HG03565 (cell line): ENCODE results near the gene WNT7B.

Experiments used
- ATAC-seq: cut with Tn5 transposase; IDR thresholded peaks from one replicate; pipeline ENCODE4 v1.9.1; 2021; ENCODE audit warnings: mild to moderate bottlenecking, moderate library complexity; ENCODE audit not compliant: unreplicated experiment

Gene WNT7B

DNA sequence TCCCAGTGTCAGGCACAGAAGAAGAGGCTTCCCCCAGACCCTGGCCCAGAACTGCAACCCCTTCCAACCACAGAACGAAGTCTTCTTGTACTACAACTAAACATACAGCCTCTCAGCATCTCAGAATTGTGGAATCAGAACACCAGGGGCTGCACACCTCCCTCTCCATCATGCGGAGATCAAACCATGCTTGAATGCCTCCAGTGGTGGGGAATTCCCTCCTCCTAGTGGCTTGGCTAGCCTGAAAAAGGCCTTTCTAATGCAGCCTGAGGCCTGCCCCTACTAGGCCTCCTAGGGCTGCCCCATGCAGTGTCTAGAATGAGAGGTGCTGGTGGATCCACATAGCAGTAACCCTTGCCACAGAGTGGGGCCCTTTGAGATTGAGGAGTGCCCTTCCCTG lies 62.7 kb downstream of the WNT7B start:
- no peak for ATAC-seq

DNA sequence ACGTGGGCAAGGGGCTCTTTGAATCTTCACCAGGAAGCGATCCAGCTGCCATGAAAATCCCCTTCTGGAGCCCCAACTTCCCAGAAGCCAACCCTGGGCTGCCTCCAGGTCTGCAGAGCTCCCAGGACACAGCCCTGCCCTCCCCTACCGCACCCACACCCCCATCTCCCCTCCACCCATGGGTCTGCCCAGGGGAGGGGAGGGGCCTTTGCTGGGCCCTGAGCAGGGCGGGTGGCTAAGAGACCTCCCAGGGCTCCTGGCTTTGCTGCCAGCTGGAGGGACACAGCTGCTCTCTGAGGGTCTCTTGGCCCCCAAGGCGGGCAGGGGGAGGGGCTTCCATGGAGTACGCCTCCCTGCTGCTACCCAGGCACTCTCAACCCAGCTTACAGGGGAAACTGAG lies 64.1 kb downstream of the WNT7B start:
- ATAC-seq: no peak

DNA sequence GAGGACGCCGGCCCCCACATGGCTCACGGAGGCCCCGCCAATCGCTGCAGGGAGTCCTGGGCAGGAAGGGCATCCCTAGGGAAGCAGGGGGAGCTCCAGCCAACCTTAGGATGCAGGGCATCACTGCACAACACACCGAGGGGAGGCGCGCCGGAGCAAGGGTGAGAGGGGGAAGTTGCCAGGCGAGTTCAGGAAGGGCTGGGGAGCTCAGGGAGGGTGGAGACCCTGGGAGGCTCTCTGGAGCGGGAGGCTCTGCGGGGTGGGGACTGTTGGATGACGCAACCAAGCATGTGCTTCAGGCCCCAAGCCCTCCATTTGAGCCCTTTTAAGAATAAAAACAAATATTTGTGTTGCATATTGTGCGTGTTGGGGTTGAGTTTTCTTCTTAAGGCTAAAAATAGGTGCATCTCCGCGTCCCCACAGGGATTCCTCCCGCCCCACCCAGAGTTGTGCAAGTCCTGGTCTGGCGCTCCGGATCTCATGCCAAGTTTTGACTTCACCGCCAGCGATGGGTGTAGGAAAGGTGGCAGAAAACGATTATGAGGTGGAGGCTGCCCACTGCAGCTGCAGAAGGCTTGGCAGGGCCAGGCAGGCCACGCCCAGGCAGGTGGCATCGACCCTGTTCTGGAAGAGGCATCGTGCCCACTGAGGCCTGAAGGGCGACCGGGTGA lies 65.2 kb downstream of the WNT7B start:
- ATAC-seq: no peak

- no peak for ATAC-seq
Measured at GRCh38 chr22:45910928-45911467, 66.0 kb downstream of the WNT7B start.

DNA sequence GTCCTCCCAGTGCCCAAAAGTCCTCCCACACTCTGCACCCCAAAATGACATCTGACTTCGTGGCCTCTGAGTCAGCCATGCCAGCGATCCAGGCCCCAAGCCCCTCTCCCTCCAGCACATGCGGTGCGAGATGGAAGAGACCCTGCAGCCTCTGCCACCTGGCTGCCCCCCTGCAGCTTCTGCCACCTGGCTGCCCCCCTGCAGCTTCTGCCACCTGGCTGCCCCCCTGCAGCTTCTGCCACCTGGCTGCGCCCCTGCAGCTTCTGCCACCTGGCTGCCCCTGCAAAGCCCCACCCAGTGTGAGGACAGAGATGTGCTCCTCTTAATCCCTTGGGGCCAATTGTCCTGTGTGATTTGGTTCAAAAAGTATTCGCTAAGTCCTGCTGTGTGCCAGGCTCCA lies 68.0 kb downstream of the WNT7B start:
- ATAC-seq: no peak

DNA sequence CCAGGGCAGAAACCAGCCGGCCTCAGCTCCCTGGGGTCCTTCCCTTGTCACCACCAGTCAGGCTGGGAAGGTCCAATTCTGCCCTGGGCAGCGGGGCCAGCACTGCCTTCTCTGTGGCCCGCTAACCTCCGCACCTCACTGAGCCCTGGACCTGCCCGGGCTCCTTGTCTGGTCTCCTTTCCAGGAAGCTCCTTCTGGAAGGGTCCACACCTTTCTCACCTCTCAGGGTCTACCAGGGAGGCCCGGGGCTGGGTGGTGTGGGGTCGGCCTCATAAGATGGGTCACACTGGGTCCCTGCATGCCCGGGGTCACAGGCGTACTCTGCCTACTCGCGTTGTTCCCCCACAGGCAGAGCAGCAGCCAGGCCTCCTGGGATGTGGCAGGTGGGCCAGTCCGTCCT lies 69.0 kb downstream of the WNT7B start:
- no peak for ATAC-seq

- no peak for ATAC-seq
Measured at GRCh38 chr22:45907378-45907777, 69.6 kb downstream of the WNT7B start.

- no peak for ATAC-seq
Measured at GRCh38 chr22:45906946-45907345, 70.0 kb downstream of the WNT7B start.

- no peak for ATAC-seq
Measured at GRCh38 chr22:45905924-45906865, 70.8 kb downstream of the WNT7B start.

DNA sequence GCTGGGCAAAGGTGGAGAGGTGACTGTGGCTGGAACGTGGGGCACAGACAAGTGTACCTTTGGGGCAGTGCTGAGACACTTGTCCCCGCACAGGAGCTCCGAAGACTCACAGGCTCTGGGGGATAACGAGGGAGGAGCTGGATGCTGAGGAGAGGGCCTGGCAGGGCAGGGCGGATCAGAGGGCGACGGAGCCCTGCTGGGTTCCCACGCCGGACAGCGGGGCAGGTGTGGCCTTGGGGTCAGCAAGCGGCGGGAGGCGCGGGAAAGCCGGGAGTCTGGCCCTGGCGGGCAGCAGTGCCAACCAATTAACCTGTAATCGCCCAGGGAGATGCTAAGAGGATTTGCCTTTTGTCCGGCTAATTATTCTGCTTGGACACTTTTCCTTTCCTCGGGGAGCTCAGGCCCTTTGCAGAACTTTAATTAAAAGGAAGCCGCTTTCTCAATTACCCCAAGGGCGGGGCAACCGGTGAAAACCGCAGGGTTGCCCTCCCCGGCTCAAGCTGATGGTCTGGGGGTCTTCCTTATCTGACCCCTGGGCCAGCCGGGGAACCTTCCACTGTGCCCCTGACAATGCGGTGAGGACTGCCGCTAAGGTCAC lies 71.5 kb downstream of the WNT7B start:
- ATAC-seq: no peak

GRCh38 chr22:45904236-45904635 lies 72.7 kb downstream of the WNT7B start:
- ATAC-seq: no peak

- ATAC-seq: no peak
Measured at GRCh38 chr22:45903355-45904135, 73.4 kb downstream of the WNT7B start.

GRCh38 chr22:45897736-45898135 lies 79.2 kb downstream of the WNT7B start:
- ATAC-seq: no peak

DNA sequence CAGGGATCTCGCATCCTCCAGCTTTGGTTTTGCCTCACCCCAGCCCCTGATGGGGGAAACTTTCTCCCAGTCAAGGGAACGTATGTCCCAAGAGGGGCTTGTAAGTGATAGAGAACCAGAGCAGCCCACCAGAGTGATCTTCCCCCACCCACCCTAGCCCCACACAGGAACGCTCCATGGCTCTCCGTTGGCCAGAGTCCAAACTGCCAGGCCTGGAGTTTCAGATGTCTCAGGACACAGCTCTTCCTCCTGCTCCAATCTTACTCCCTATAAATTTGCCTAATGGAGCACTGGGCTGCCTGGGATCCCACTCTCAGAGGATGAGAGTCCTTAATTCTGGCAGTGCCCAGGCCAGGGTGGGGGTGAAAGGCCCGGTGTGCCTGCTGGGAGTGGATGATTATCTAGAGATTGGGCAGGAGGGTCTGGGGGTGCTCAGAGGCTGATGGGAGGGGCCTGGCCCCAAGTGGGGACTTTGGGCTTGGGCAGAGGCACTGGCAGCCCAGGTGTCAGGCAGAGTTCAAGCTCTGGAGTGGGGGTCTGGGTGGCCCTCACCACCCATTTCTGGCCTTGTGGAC lies 79.9 kb downstream of the WNT7B start:
- ATAC-seq: no peak

GRCh38 chr22:45896153-45896951 lies 80.6 kb downstream of the WNT7B start:
- ATAC-seq: no peak

DNA sequence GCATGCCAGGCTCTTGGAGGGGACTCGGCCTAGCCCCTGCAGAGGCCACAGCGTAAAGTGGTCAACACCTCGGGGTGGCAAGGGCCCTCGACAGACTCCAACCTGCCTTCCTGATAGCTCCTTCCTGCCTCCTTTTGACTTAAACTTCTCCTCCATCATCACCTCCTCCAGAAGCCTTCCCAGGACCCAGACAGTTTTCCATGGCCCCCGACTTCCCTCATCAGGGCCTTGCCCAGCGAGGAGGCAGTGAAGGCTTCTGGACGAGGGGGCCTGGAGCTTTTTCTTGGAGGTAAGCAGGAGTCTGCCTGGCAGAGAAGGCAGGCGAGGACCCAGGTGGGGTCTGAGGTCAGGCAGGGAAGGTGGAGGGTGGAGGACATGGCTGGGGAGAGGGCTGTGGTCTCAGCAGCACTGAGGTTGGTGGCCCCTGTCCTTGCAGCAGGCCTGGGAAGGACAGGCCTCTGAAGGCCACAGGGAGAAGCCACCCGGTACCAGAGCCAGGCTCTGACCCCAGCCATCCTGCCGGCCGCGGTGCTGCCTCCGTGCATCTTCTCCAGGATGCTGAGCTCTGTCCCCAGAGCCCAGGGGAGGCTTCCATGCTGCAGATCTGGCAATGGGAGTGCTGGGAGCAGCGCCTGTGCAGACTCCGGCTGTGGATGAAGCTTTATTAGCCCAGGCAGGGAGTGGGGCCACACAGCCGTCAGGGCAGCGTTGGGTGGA lies 81.4 kb downstream of the WNT7B start:
- no peak for ATAC-seq

GRCh38 chr22:45893516-45893915 lies 83.4 kb downstream of the WNT7B start:
- ATAC-seq: no peak

DNA sequence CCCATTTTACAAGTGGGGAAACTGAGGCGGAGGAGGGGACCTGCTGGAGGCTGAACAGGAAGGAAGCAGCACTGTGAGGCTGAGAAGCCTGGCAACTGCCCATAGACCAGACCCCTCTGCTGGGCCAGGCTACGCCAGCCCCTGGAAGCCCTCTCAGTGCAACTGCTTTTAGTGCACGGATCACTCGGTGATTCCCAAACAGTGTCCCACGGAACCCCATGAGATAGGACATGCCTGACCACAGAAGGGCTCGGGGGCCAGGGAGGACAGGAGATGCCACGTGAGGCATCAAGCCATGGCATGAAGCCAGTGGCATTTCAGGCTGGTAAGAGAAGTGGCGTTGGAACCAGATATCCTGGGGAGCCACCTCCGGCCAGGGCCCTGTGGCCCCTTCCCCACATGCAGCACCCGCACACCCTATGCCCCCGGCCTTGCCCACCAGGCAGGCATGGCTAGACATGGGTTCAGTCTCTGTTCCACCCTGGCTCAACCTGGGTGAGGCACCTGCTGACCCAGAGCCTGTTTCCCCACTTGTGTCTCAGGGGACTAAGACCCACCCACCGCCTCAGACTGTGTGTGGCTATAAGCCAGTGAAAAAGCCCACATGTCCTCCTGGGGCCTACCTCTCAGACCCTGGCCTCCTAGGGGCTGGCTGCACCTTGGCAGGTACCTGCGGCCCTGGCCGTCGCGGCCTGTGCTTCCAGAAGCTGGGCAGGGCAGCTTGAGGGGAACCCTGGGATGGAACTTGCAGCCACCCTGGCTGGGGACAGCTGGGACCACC lies 84.1 kb downstream of the WNT7B start:
- ATAC-seq: no peak
